Fibroblast of mammary gland (primary cell): ENCODE data around the gene PKP1.

Source experiments
- DNase-seq: peaks from one replicate; pipeline ENCODE4 v3.0.0-alpha.2; 2010; ENCODE audit warnings: low read depth
- H3K4me3 ChIP-seq: 2 replicates; pipeline ENCODE4 v1.5.1; 2011; ENCODE audit warnings: low read depth, mild to moderate bottlenecking, low read length, moderate library complexity; ENCODE audit not compliant: control insufficient read depth
- TF ChIP-seq, protein P1 (sequence below): conservative IDR thresholded peaks from 2 replicates; pipeline ENCODE4 v1.5.1; 2011; ENCODE audit warnings: low read depth, low read length, inconsistent platforms; ENCODE audit not compliant: control insufficient read depth, insufficient read depth

Gene PKP1

DNA sequence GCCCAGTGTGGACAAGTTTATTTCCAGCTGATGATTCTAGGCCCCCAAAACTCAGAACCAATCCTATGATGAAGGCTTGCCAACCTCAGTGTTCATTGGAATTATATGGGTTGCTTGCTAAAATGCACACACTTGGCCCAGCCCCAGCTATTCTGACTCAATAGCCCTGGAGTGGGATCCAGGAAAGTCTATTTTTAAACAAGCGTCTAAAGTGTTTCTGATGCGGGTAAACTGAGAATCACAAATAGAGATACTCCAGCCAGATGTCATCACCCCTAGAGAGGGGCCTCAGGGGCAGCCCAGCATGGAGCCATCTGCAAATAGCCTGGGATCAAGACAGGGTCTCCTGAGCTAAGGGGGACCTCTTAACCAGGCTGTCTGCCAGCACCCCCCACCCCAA lies 46.0 kb downstream of the PKP1 start:
- no peak overlapping the region for H3K4me3 ChIP-seq
- peak; percentile 15 for DNase-seq
- TF ChIP-seq, protein P1, sequence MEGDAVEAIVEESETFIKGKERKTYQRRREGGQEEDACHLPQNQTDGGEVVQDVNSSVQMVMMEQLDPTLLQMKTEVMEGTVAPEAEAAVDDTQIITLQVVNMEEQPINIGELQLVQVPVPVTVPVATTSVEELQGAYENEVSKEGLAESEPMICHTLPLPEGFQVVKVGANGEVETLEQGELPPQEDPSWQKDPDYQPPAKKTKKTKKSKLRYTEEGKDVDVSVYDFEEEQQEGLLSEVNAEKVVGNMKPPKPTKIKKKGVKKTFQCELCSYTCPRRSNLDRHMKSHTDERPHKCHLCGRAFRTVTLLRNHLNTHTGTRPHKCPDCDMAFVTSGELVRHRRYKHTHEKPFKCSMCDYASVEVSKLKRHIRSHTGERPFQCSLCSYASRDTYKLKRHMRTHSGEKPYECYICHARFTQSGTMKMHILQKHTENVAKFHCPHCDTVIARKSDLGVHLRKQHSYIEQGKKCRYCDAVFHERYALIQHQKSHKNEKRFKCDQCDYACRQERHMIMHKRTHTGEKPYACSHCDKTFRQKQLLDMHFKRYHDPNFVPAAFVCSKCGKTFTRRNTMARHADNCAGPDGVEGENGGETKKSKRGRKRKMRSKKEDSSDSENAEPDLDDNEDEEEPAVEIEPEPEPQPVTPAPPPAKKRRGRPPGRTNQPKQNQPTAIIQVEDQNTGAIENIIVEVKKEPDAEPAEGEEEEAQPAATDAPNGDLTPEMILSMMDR = no peak

- H3K4me3 ChIP-seq = no peak overlapping the region
- TF ChIP-seq, protein P1 = no peak
- DNase-seq = no peak
Observed at GRCh38 chr1:201329801-201330200, 46.5 kb downstream of the PKP1 start.

DNA sequence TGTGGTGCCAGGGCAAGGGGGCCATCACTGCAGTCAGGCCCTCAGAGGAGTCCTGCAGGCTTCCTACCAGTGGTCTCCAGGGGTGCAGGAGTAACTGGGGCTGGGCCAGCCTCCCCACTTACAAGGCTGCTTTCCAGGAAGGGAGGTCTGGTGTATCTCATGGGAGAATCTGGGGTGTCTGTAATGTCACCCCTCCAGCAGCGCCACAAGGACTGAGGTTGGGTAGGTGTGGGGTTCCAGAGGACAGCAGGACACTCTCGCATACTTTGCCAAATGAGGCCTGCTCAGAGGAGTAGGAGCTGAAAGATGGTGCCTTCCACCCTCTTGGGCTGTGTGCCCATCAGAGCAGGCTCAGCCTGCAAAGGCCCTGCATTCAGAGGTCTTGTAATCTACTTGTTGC lies 47.2 kb downstream of the PKP1 start:
- DNase-seq = no peak
- H3K4me3 ChIP-seq = no peak overlapping the region
- TF ChIP-seq, protein P1 = no peak

GRCh38 chr1:201331166-201331565 lies 47.9 kb downstream of the PKP1 start:
- no peak for DNase-seq
- TF ChIP-seq, protein P1 = no peak
- H3K4me3 ChIP-seq = no peak overlapping the region

- no peak for DNase-seq
- no peak overlapping the region for H3K4me3 ChIP-seq
- TF ChIP-seq, protein P1 = no peak
Observed at GRCh38 chr1:201332021-201332420, 48.7 kb downstream of the PKP1 start.

GRCh38 chr1:201332616-201333335 lies 49.5 kb downstream of the PKP1 start:
- TF ChIP-seq, protein P1 = no peak
- no peak overlapping the region for H3K4me3 ChIP-seq
- no peak for DNase-seq
